Progenitor cell of endocrine pancreas (in vitro differentiated cells): ENCODE results near the gene DLK1. TPM values are rescaled to one million over a fixed set of nuclear protein-coding genes. Genes with fewer than 3 reads are reported as not detected.

Source experiments
- DNase-seq: peaks from one replicate; pipeline ENCODE4 v3.0.0; 2021; ENCODE audit warnings: low spot score; ENCODE audit not compliant: unreplicated experiment
- H3K27ac Mint-ChIP-seq: 2 replicates; pipeline ENCODE4 v1.8.0; 2021; ENCODE audit warnings: mild to moderate bottlenecking, moderate library complexity, mixed read lengths
- H3K27me3 Mint-ChIP-seq: 2 replicates; pipeline ENCODE4 v1.8.0; 2021; ENCODE audit warnings: mixed read lengths
- H3K36me3 Mint-ChIP-seq: 2 replicates; pipeline ENCODE4 v1.8.0; 2022; ENCODE audit warnings: mixed read lengths; ENCODE audit not compliant: insufficient read depth
- H3K4me1 Mint-ChIP-seq: 2 replicates; pipeline ENCODE4 v1.8.0; 2021; ENCODE audit warnings: low read depth, mixed read lengths
- H3K4me3 Mint-ChIP-seq: 2 replicates; pipeline ENCODE4 v1.8.0; 2021; ENCODE audit warnings: low read depth, mild to moderate bottlenecking, moderate library complexity, mixed read lengths
- H3K9me3 Mint-ChIP-seq: 2 replicates; pipeline ENCODE4 v1.8.0; 2021; ENCODE audit warnings: low read depth, mixed read lengths
- CTCF ChIP-seq: fragments of 200-600 bp; sonication (generic); IDR thresholded peaks from one replicate; pipeline ENCODE4 v1.5.0; 2021; ENCODE audit warnings: antibody characterized with exemption, mild to moderate bottlenecking; ENCODE audit not compliant: unreplicated experiment
- total RNA-seq: library from RNA; stranded (reverse); gene quantifications from 2 replicates; pipeline ENCODE4 v1.2.1, GENCODE V29; 2021

Gene DLK1
- total RNA-seq, 1 donor from 2014 or later, result 5,856 TPM

DNA sequence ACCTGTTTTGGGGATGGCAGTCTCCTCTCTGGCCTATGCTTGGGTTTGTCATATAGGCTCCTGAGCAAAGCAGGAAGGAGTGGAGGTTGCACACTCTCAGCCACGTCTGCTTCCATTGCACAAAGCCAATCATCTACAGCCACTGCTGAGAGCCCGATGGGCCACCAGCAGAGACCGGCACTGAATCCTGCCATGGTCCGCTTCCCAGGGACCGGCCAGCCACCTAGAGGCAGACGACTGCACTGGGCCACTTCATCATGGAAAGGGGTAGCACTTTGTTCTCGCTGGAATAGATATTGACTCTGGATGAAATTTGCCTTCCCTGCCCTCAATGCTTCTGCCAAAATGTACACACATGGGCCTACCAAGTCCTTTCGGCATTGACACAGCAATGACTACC lies 22.3 kb downstream of the DLK1 start:
- Mint-ChIP-seq H3K27me3 (no peaks in the 10 kb centered on the region), H3K4me1 (peaks cover 7% of the 10 kb centered on the region), H3K27ac (no peak overlapping the region), H3K36me3 (no peaks in the 10 kb centered on the region), H3K9me3 (peaks cover 3% of the 10 kb centered on the region), H3K4me3 (no peak overlapping the region)
- DNase-seq, result no peak
- no peak for TF ChIP-seq CTCF

DNA sequence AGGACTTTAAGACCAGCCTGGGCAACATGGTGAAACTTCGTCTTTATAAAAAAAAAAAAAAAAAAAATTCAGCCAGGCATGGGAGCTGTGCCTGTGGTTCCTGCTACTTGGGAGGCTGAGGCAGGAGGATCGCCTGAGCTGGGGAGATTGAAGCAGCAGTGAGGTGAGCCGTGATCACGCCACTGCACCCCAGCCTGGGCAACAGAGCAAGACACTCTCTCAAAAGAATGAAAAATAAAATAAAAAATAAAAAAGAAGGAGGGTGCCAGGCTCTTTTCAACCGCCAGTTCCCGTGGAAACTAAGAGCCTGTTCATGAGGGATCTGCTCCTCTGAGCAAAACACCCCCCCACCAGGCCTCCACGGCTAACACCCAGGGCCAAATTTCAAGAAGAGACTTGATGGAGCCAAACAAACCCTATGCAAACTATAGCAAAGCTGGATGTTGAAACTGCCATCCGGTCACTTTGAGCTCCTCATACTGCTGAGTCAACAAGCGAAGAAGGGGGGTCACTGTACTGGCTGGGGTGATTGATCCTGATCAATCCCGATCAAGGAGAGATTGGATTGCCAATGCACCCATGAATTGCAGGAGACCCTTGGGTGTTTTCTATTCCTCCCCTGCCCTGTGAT lies 23.4 kb downstream of the DLK1 start:
- H3K27me3 Mint-ChIP-seq, result no peaks in the 10 kb centered on the region
- DNase-seq, result no peak
- H3K4me1 Mint-ChIP-seq, result peaks cover 13% of the 10 kb centered on the region
- TF ChIP-seq CTCF, result no peak
- no peaks in the 10 kb centered on the region for H3K36me3 Mint-ChIP-seq
- peaks cover 3% of the 10 kb centered on the region for H3K9me3 Mint-ChIP-seq
- no peak overlapping the region for H3K27ac Mint-ChIP-seq
- H3K4me3 Mint-ChIP-seq, result no peak overlapping the region

DNA sequence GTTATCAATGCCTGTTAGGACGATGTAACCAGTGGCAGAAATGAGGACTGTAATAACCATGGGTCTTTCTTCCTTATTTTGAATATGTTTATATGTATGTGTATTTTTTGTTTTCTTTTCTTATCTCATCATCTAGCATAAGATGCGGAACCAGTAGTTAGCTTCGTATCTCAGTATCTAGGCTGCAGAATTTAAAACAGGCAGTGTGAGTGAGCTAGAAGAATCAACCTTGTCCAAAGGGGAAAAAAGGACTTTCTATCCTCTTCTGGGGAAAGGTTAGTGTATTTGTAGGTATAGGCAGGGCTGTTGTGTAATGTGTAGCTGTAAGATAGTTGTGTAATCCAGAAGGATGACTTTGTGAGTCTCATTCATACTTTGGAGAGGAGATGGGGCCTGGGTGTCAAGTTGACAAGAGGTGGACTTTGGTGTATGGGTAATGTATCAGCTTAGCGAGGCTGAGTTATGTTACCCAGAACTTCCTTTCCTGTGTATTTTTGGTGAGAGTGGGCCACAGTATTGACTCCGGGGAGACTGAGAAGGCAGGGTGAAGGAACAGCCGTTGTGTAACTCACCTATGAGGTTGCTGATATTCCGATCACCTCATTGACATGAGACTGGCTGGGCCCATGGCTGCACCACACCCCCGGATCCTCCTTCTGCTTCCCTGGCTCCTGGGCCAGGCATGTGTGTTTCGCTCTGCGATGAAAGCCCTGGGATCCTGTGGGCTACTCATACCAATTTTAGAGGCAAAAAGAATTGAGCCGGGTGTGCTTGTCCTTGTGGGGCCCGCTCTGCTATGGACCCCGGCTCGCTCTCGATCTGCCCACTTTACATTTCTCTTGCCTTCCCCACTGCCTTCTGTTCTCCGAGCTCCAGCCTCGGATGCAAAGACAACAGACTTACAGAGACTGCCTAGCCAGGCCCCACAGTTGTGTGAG lies 24.3 kb downstream of the DLK1 start:
- peaks cover 16% of the 10 kb centered on the region for H3K4me1 Mint-ChIP-seq
- peaks cover 3% of the 10 kb centered on the region for H3K9me3 Mint-ChIP-seq
- no peaks in the 10 kb centered on the region for H3K36me3 Mint-ChIP-seq
- H3K27ac Mint-ChIP-seq, result no peak overlapping the region
- H3K4me3 Mint-ChIP-seq, result no peak overlapping the region
- no peak for DNase-seq
- no peaks in the 10 kb centered on the region for H3K27me3 Mint-ChIP-seq
- TF ChIP-seq CTCF, result no peak

DNA sequence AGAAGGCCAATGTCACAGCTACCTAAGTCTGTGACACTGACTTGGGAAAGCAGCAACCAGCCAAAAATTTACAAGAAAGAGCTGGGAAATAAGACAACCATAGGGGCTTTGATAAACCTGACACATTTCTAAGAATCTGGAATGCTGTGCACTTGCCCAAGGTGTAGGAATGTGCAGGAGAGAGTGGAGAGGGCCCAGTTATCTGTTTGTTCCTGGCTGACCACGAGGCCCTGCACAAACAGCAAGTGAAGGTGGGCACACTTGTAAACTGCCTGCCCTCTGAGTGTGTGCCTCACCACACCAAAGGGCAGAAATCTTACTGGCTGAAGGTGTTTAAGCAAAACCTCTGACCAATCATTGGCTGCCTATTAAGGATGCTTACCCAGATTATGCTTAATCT lies 27.3 kb downstream of the DLK1 start:
- H3K9me3 Mint-ChIP-seq, result peaks cover 3% of the 10 kb centered on the region
- TF ChIP-seq CTCF, result no peak
- DNase-seq, result no peak

DNA sequence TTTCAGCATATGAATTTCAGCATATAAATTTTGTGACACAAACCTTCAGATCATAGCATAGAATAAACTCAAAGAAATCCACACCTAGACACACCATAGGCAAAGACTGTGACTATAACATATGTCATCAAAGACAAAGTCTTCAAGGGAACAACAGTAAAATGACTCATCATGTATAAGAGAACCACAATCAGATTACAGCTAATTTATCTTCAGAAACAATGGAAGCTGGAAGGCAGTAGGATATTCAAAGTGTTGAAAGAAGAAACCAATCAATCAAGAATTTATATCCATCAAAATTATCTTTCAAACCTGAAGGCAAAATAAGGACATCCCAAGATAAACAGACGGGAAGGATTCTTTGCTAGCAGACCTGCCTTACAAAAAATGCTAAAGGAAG lies 29.0 kb downstream of the DLK1 start:
- peaks cover 3% of the 10 kb centered on the region for H3K9me3 Mint-ChIP-seq
- H3K27ac Mint-ChIP-seq, result peak overlapping the region; percentile 68
- no peak for DNase-seq
- H3K27me3 Mint-ChIP-seq, result no peaks in the 10 kb centered on the region
- peaks cover 17% of the 10 kb centered on the region for H3K4me1 Mint-ChIP-seq
- H3K36me3 Mint-ChIP-seq, result no peaks in the 10 kb centered on the region
- no peak overlapping the region for H3K4me3 Mint-ChIP-seq
- TF ChIP-seq CTCF, result no peak

More for the DNA sequence above, 27.3 kb downstream of the DLK1 start:
- H3K4me1 Mint-ChIP-seq, result peaks cover 15% of the 10 kb centered on the region
- peak overlapping the region; percentile 9 for H3K27ac Mint-ChIP-seq
- H3K27me3 Mint-ChIP-seq, result no peaks in the 10 kb centered on the region
- no peak overlapping the region for H3K4me3 Mint-ChIP-seq
- H3K36me3 Mint-ChIP-seq, result no peaks in the 10 kb centered on the region
